Measurements from ENCODE around the gene MCF2L2.

DNA sequence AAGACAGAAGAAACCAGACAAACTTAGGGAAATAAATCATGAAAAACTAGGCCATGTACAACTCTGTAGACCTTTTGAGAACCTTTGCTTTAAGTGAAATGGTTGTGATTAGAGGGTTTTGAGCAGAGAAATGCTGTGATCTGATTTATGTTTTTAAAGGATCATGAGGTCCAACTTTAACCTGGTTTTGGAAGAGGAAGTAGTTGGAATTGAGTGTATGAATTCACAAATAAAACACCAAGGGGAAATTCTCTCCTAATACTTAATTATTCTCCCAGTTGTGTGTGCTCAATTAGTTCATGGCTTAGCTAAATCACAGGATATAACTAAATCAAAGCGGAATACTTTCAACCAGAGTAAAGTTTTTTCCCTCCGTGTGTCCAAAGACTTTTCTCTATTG is 45.5 kb upstream of the MCF2L2 start:
- no peak for TF ChIP-seq CTCF (conservative IDR thresholded peaks at IDR 0.05)
- TF ChIP-seq EZH2 (IDR thresholded peaks at IDR 0.05; ENCODE audit: low read depth): no peak
